ENCODE results near the gene HOXC10.

HOXC10 gene

DNA sequence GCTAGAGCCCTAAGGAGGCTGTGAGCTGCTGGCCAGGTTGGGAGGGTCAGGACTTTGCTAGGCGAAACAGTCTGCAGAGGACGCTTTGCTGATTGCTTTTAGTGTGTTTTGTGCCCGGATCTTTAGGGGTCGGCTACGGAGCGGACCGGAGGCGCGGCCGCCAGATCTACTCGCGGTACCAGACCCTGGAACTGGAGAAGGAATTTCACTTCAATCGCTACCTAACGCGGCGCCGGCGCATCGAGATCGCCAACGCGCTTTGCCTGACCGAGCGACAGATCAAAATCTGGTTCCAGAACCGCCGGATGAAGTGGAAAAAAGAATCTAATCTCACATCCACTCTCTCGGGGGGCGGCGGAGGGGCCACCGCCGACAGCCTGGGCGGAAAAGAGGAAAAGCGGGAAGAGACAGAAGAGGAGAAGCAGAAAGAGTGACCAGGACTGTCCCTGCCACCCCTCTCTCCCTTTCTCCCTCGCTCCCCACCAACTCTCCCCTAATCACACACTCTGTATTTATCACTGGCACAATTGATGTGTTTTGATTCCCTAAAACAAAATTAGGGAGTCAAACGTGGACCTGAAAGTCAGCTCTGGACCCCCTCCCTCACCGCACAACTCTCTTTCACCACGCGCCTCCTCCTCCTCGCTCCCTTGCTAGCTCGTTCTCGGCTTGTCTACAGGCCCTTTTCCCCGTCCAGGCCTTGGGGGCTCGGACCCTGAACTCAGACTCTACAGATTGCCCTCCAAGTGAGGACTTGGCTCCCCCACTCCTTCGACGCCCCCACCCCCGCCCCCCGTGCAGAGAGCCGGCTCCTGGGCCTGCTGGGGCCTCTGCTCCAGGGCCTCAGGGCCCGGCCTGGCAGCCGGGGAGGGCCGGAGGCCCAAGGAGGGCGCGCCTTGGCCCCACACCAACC is 44.8 kb downstream of the HOXC10 start:
- H3K79me1 ChIP-seq (ENCODE audit: low read length), result no peaks in the 10 kb centered on the region
- H3K4me1 ChIP-seq (ENCODE audit: control insufficient read depth in 1 of 2, insufficient read depth in 2 of 2, low read length in 2 of 2), result peaks cover 3 to 5% of the 10 kb centered on the region in 2 experiments
- no peak overlapping the region for H4K12ac ChIP-seq (ENCODE audit: low read depth, low read length)
- no peak overlapping the region for H2BK5ac ChIP-seq (ENCODE audit: low read depth, low read length, poor library complexity)
- H3K9ac ChIP-seq (ENCODE audit: low read length), result no peak overlapping the region
- no peak overlapping the region for H3K14ac ChIP-seq (ENCODE audit: low read length)
- no peak overlapping the region for H3K18ac ChIP-seq (ENCODE audit: low read length)
- H4K8ac ChIP-seq (ENCODE audit: low read depth, low read length), result no peak overlapping the region
- no CpG with 5 or more reads among the region's 53 CpGs for WGBS (ENCODE audit: extremely low coverage, insufficient coverage, insufficient read length)
- no peak overlapping the region for H3K4ac ChIP-seq (ENCODE audit: low read depth, low read length)
- H3K27me3 ChIP-seq (ENCODE audit: insufficient read depth, low read length), result peaks cover 85% of the 10 kb centered on the region
- H3K36me3 ChIP-seq (ENCODE audit: control insufficient read depth in 1 of 2, insufficient read depth in 2 of 2, low read length in 2 of 2), result no peaks in the 10 kb centered on the region
- H3K9me3 ChIP-seq (ENCODE audit: insufficient read depth, low read depth, low read length), result peaks cover 4% of the 10 kb centered on the region
- no peak overlapping the region for H2AK5ac ChIP-seq (ENCODE audit: low read length)
- H3K27ac ChIP-seq (ENCODE audit: low read depth, low read length), result no peak overlapping the region
- DNase-seq, result no peak
- no peak overlapping the region for H2BK12ac ChIP-seq (ENCODE audit: low read length)
- no peak overlapping the region for H3K23ac ChIP-seq (ENCODE audit: low read length)
- no peak overlapping the region for H2BK120ac ChIP-seq (ENCODE audit: insufficient read depth, low read length, poor library complexity)
- H3K79me2 ChIP-seq (ENCODE audit: control insufficient read depth, insufficient read depth, low read length, poor library complexity), result no peaks in the 10 kb centered on the region
- H4K91ac ChIP-seq (ENCODE audit: low read depth, low read length), result no peak overlapping the region
- no peak overlapping the region for H3K4me2 ChIP-seq (ENCODE audit: low read length)
- no peak overlapping the region for H2AFZ ChIP-seq (ENCODE audit: insufficient read depth, low read length, poor library complexity)
- no peak overlapping the region for H3K4me3 ChIP-seq (ENCODE audit: low read depth, low read length)

DNA sequence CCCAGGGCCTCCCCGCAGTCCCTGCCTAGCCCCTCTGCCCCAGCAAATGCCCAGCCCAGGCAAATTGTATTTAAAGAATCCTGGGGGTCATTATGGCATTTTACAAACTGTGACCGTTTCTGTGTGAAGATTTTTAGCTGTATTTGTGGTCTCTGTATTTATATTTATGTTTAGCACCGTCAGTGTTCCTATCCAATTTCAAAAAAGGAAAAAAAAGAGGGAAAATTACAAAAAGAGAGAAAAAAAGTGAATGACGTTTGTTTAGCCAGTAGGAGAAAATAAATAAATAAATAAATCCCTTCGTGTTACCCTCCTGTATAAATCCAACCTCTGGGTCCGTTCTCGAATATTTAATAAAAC is 45.5 kb downstream of the HOXC10 start:
- no peak overlapping the region for H3K23ac ChIP-seq (ENCODE audit: low read length)

DNA sequence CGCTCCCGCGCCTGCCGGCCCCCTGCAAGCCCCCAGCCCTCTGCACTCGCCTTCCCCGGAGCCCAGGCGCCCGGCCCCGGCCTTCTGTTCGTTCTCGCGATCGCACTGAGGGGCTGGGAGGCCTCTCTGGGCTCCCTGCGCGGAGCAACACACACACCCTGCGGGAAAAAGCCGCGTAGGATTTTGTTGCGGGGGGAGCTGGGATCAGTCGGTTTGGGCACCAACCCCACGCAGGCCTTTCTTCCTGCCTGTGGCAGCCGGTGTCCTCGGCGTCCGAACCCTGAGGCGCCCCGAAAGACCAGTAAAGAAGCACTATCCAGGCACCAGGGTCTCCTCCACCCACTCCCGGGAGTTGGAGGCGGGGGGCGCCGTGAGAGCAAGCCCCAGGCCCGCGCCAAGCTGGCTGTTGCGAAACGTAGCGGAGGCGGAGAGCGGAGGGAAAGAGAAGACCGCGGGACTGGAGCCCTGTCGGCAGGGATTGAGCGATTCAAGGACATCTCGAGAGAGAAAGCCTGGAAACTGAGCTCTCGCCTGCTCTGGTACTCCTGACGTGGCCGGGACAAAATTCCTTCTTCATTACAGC is 46.0 kb downstream of the HOXC10 start:
- Histone ChIP-seq H3K36me3 (ENCODE audit: control insufficient read depth in 1 of 2, insufficient read depth in 2 of 2, low read length in 2 of 2) (no peaks in the 10 kb centered on the region), H3K23ac (ENCODE audit: low read length) (no peak overlapping the region), H3K79me1 (ENCODE audit: low read length) (no peaks in the 10 kb centered on the region), H2AFZ (ENCODE audit: insufficient read depth, low read length, poor library complexity) (no peak overlapping the region), H4K91ac (ENCODE audit: low read depth, low read length) (no peak overlapping the region), H3K9ac (ENCODE audit: low read length) (no peak overlapping the region), H3K27ac (ENCODE audit: low read depth, low read length) (no peak overlapping the region), H3K4me2 (ENCODE audit: low read length) (peak overlapping the region; percentile 35), H2BK12ac (ENCODE audit: low read length) (no peak overlapping the region), H3K27me3 (ENCODE audit: insufficient read depth, low read length) (peaks cover 91% of the 10 kb centered on the region), H4K12ac (ENCODE audit: low read depth, low read length) (no peak overlapping the region), H3K18ac (ENCODE audit: low read length) (no peak overlapping the region), H2BK5ac (ENCODE audit: low read depth, low read length, poor library complexity) (no peak overlapping the region), H3K4me1 (ENCODE audit: control insufficient read depth in 1 of 2, insufficient read depth in 2 of 2, low read length in 2 of 2) (peaks cover 5 to 8% of the 10 kb centered on the region in 2 experiments), H4K8ac (ENCODE audit: low read depth, low read length) (no peak overlapping the region), H3K4ac (ENCODE audit: low read depth, low read length) (no peak overlapping the region), H3K14ac (ENCODE audit: low read length) (no peak overlapping the region), H3K4me3 (ENCODE audit: low read depth, low read length) (no peak overlapping the region), H3K79me2 (ENCODE audit: control insufficient read depth, insufficient read depth, low read length, poor library complexity) (no peaks in the 10 kb centered on the region), H2AK5ac (ENCODE audit: low read length) (no peak overlapping the region), H3K9me3 (ENCODE audit: insufficient read depth, low read depth, low read length) (peaks cover 6% of the 10 kb centered on the region), H2BK120ac (ENCODE audit: insufficient read depth, low read length, poor library complexity) (no peak overlapping the region)
- no CpG with 5 or more reads among the region's 46 CpGs for WGBS (ENCODE audit: extremely low coverage, insufficient coverage, insufficient read length)
- DNase-seq, result no peak

More for the DNA sequence above, 45.5 kb downstream of the HOXC10 start:
- Histone ChIP-seq H2AK5ac (ENCODE audit: low read length) (no peak overlapping the region), H4K8ac (ENCODE audit: low read depth, low read length) (no peak overlapping the region), H3K4me1 (ENCODE audit: control insufficient read depth in 1 of 2, insufficient read depth in 2 of 2, low read length in 2 of 2) (peaks cover 3 to 5% of the 10 kb centered on the region in 2 experiments), H3K4ac (ENCODE audit: low read depth, low read length) (no peak overlapping the region), H2AFZ (ENCODE audit: insufficient read depth, low read length, poor library complexity) (no peak overlapping the region), H3K27ac (ENCODE audit: low read depth, low read length) (no peak overlapping the region), H2BK12ac (ENCODE audit: low read length) (no peak overlapping the region), H3K79me1 (ENCODE audit: low read length) (no peaks in the 10 kb centered on the region), H4K91ac (ENCODE audit: low read depth, low read length) (no peak overlapping the region), H2BK120ac (ENCODE audit: insufficient read depth, low read length, poor library complexity) (no peak overlapping the region), H4K12ac (ENCODE audit: low read depth, low read length) (no peak overlapping the region), H3K4me3 (ENCODE audit: low read depth, low read length) (no peak overlapping the region), H3K9me3 (ENCODE audit: insufficient read depth, low read depth, low read length) (peaks cover 6% of the 10 kb centered on the region), H3K27me3 (ENCODE audit: insufficient read depth, low read length) (peaks cover 90% of the 10 kb centered on the region), H3K14ac (ENCODE audit: low read length) (no peak overlapping the region), H3K79me2 (ENCODE audit: control insufficient read depth, insufficient read depth, low read length, poor library complexity) (no peaks in the 10 kb centered on the region), H3K9ac (ENCODE audit: low read length) (no peak overlapping the region), H3K4me2 (ENCODE audit: low read length) (no peak overlapping the region), H3K18ac (ENCODE audit: low read length) (no peak overlapping the region), H2BK5ac (ENCODE audit: low read depth, low read length, poor library complexity) (no peak overlapping the region), H3K36me3 (ENCODE audit: control insufficient read depth in 1 of 2, insufficient read depth in 2 of 2, low read length in 2 of 2) (no peaks in the 10 kb centered on the region)
- no peak for DNase-seq
- no CpG with 5 or more reads among the region's 7 CpGs for WGBS (ENCODE audit: extremely low coverage, insufficient coverage, insufficient read length)

DNA sequence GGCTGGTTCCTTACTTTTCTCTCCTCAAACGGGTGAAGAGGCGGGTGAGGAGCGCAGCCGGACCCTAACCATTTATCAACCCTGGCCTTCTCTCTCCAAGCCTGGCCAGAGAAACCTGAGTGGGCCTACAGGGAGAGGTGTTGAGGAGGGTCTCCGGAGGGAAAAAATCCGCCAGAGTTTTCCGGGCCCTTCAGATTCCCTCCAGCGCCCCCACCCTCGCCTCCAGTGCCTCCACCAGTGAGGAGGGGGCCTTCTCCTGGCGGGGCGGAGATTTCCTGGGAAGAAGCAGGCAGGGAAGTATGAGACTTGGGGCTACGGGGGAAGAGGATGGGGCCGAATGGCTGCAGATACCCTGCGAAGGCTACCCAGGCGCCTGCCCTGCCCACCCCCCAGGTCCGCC is 46.5 kb downstream of the HOXC10 start:
- H3K4me2 ChIP-seq (ENCODE audit: low read length), result peak overlapping the region; percentile 35
- no peak overlapping the region for H2AK5ac ChIP-seq (ENCODE audit: low read length)
- H3K27ac ChIP-seq (ENCODE audit: low read depth, low read length), result no peak overlapping the region
- no peak overlapping the region for H2AFZ ChIP-seq (ENCODE audit: insufficient read depth, low read length, poor library complexity)
- no peak overlapping the region for H4K8ac ChIP-seq (ENCODE audit: low read depth, low read length)
- H3K79me1 ChIP-seq (ENCODE audit: low read length), result no peaks in the 10 kb centered on the region
- H3K9ac ChIP-seq (ENCODE audit: low read length), result no peak overlapping the region
- no peak for DNase-seq
- H3K79me2 ChIP-seq (ENCODE audit: control insufficient read depth, insufficient read depth, low read length, poor library complexity), result no peaks in the 10 kb centered on the region
- no peaks in the 10 kb centered on the region for H3K36me3 ChIP-seq (ENCODE audit: control insufficient read depth in 1 of 2, insufficient read depth in 2 of 2, low read length in 2 of 2)
- H3K27me3 ChIP-seq (ENCODE audit: insufficient read depth, low read length), result peaks cover 90% of the 10 kb centered on the region
- H3K4ac ChIP-seq (ENCODE audit: low read depth, low read length), result no peak overlapping the region
- H3K4me1 ChIP-seq (ENCODE audit: control insufficient read depth in 1 of 2, insufficient read depth in 2 of 2, low read length in 2 of 2), result peaks cover 5 to 9% of the 10 kb centered on the region in 2 experiments
- no peak overlapping the region for H3K4me3 ChIP-seq (ENCODE audit: low read depth, low read length)
- H3K9me3 ChIP-seq (ENCODE audit: insufficient read depth, low read depth, low read length), result peaks cover 6% of the 10 kb centered on the region
- no peak overlapping the region for H3K23ac ChIP-seq (ENCODE audit: low read length)
- H2BK5ac ChIP-seq (ENCODE audit: low read depth, low read length, poor library complexity), result no peak overlapping the region
- no peak overlapping the region for H3K14ac ChIP-seq (ENCODE audit: low read length)
- H2BK12ac ChIP-seq (ENCODE audit: low read length), result no peak overlapping the region
- no peak overlapping the region for H4K91ac ChIP-seq (ENCODE audit: low read depth, low read length)
- no peak overlapping the region for H4K12ac ChIP-seq (ENCODE audit: low read depth, low read length)
- WGBS (ENCODE audit: extremely low coverage, insufficient coverage, insufficient read length), result no CpG with 5 or more reads among the region's 16 CpGs
- no peak overlapping the region for H2BK120ac ChIP-seq (ENCODE audit: insufficient read depth, low read length, poor library complexity)
- H3K18ac ChIP-seq (ENCODE audit: low read length), result no peak overlapping the region

Data from trophoblast cell (in vitro differentiated cells and primary cell).